H9 (cell line): ENCODE measurements around the gene CD58. TPM values are rescaled to one million over a fixed set of nuclear protein-coding genes. Genes with fewer than 3 reads are reported as not detected.
"Not testable (repeated sequence)": the region's sequence is repeated elsewhere in the genome, so short reads cannot be mapped to it uniquely, and the experiment has no call there.

Experiments
- DNase-seq: peaks from one replicate; pipeline ENCODE4 v3.0.0-alpha.2; 2017
- H2AFZ ChIP-seq: one replicate; pipeline ENCODE4 v1.6.1; 2013; ENCODE audit warnings: mild to moderate bottlenecking, low read length, control low read depth, moderate library complexity
- H2AK5ac ChIP-seq: 2 replicates; pipeline ENCODE4 v1.6.1; 2013; ENCODE audit warnings: low read length, control low read depth, mixed read lengths; ENCODE audit not compliant: insufficient read length
- H2BK120ac ChIP-seq: one replicate; pipeline ENCODE4 v1.6.1; 2013; ENCODE audit warnings: low read depth, mild to moderate bottlenecking, low read length, control low read depth, inconsistent platforms; ENCODE audit not compliant: poor library complexity, severe bottlenecking
- H2BK12ac ChIP-seq: 2 replicates; pipeline ENCODE4 v1.6.1; 2013; ENCODE audit warnings: low read length, control low read depth, mixed read lengths, low read depth; ENCODE audit not compliant: insufficient read length
- H2BK15ac ChIP-seq: 2 replicates; pipeline ENCODE4 v1.6.1; 2013; ENCODE audit warnings: low read depth, low read length, control low read depth
- H2BK20ac ChIP-seq: one replicate; pipeline ENCODE4 v1.6.1; 2013; ENCODE audit warnings: low read depth, mild to moderate bottlenecking, low read length, control low read depth, inconsistent platforms; ENCODE audit not compliant: poor library complexity, severe bottlenecking
- H2BK5ac ChIP-seq: 2 replicates; pipeline ENCODE4 v1.6.1; 2013; ENCODE audit warnings: low read length, control low read depth, mixed read lengths; ENCODE audit not compliant: insufficient read length
- H3K14ac ChIP-seq: 2 replicates; pipeline ENCODE4 v1.6.1; 2013; ENCODE audit warnings: low read length, control low read depth; ENCODE audit not compliant: insufficient read depth
- H3K18ac ChIP-seq: 2 replicates; pipeline ENCODE4 v1.6.1; 2013; ENCODE audit warnings: low read depth, mild to moderate bottlenecking, mixed read lengths, low read length, control low read depth; ENCODE audit not compliant: insufficient read length
- H3K23ac ChIP-seq: 2 replicates; pipeline ENCODE4 v1.6.1; 2013; ENCODE audit warnings: low read length, control low read depth, mixed read lengths, low read depth; ENCODE audit not compliant: insufficient read length
- H3K23me2 ChIP-seq: 2 replicates; pipeline ENCODE4 v1.6.1; 2013; ENCODE audit warnings: low read depth, mild to moderate bottlenecking, mixed read lengths, low read length, control low read depth; ENCODE audit not compliant: insufficient read length, poor library complexity, severe bottlenecking
- H3K27ac ChIP-seq: 2 replicates; pipeline ENCODE4 v1.5.1; 2013; ENCODE audit warnings: low read length, control low read depth, mixed read lengths, low read depth; ENCODE audit not compliant: insufficient read length
- H3K27me3 ChIP-seq: 2 replicates; pipeline ENCODE4 v1.6.1; 2013; ENCODE audit warnings: low read length, control low read depth, inconsistent platforms; ENCODE audit not compliant: insufficient read depth
- H3K4ac ChIP-seq: 2 replicates; pipeline ENCODE4 v1.6.1; 2013; ENCODE audit warnings: low read depth, mild to moderate bottlenecking, control low read depth, inconsistent platforms, low read length, moderate library complexity
- H3K4me1 ChIP-seq: 2 replicates; pipeline ENCODE4 v1.6.1; 2013; ENCODE audit warnings: low read length, control low read depth, inconsistent platforms; ENCODE audit not compliant: insufficient read depth
- H3K4me2 ChIP-seq: 2 replicates; pipeline ENCODE4 v1.6.1; 2013; ENCODE audit warnings: low read length, control low read depth, mixed read lengths; ENCODE audit not compliant: insufficient read length, insufficient read depth
- H3K56ac ChIP-seq: 2 replicates; pipeline ENCODE4 v1.6.1; 2013; ENCODE audit warnings: low read depth, mild to moderate bottlenecking, mixed read lengths, low read length, control low read depth; ENCODE audit not compliant: insufficient read length
- H3K79me1 ChIP-seq: 2 replicates; pipeline ENCODE4 v1.6.1; 2013; ENCODE audit warnings: low read depth, mild to moderate bottlenecking, moderate library complexity, low read length, control low read depth, inconsistent platforms; ENCODE audit not compliant: insufficient read depth, poor library complexity, severe bottlenecking
- H3K79me2 ChIP-seq: 2 replicates; pipeline ENCODE4 v1.6.1; 2013; ENCODE audit warnings: low read length, control low read depth, inconsistent platforms; ENCODE audit not compliant: insufficient read depth
- H3K9ac ChIP-seq: 2 replicates; pipeline ENCODE4 v1.6.1; 2013; ENCODE audit warnings: low read length, control low read depth, mixed read lengths; ENCODE audit not compliant: insufficient read length; ENCODE audit errors: extremely low read depth
- H3K9me3 ChIP-seq: one replicate; pipeline ENCODE4 v1.6.1; 2013; ENCODE audit warnings: low read depth, low read length, inconsistent platforms; ENCODE audit not compliant: control insufficient read depth
- H3T11ph ChIP-seq: one replicate; pipeline ENCODE4 v1.6.1; 2013; ENCODE audit warnings: mild to moderate bottlenecking, low read length, control low read depth, inconsistent platforms
- H4K20me1 ChIP-seq: one replicate; pipeline ENCODE4 v1.6.1; 2013; ENCODE audit not compliant: control insufficient read depth, insufficient read length, insufficient read depth
- H4K5ac ChIP-seq: 2 replicates; pipeline ENCODE4 v1.6.1; 2013; ENCODE audit warnings: low read depth, mild to moderate bottlenecking, mixed read lengths, low read length, control low read depth; ENCODE audit not compliant: insufficient read length
- H4K8ac ChIP-seq: replicated peaks from 2 replicates; pipeline ENCODE4 v1.6.1; 2013; ENCODE audit warnings: low read length, control low read depth, mixed read lengths, low read depth; ENCODE audit not compliant: insufficient read length
- H4K91ac ChIP-seq: 2 replicates; pipeline ENCODE4 v1.6.1; 2013; ENCODE audit warnings: low read depth, mild to moderate bottlenecking, moderate library complexity, mixed read lengths, low read length, control low read depth; ENCODE audit not compliant: insufficient read length
- H3K27ac Mint-ChIP-seq, 3 experiments: 2 replicates in 2 of 3; 3 replicates in 1 of 3; pipeline ENCODE4 v1.8.0; 2020 to 2021; ENCODE audit warnings: mixed read lengths in 3 of 3, mild to moderate bottlenecking in 1 of 3, moderate library complexity in 1 of 3
- H3K27me3 Mint-ChIP-seq: 2 replicates; pipeline ENCODE4 v1.8.0; 2021; ENCODE audit warnings: low read depth, mild to moderate bottlenecking, moderate library complexity, mixed read lengths
- H3K36me3 Mint-ChIP-seq, 3 experiments: 2 replicates in 2 of 3; 3 replicates in 1 of 3; pipeline ENCODE4 v1.8.0; 2020 to 2021; ENCODE audit warnings: low read depth in 3 of 3, mixed read lengths in 3 of 3; ENCODE audit not compliant: insufficient read depth in 1 of 3
- H3K4me1 Mint-ChIP-seq, 2 experiments: 2 replicates each; pipeline ENCODE4 v1.8.0; 2020; ENCODE audit warnings: mixed read lengths in 2 of 2
- H3K4me3 Mint-ChIP-seq, 2 experiments: 2 replicates in 1 of 2; 3 replicates in 1 of 2; pipeline ENCODE4 v1.8.0; 2020 to 2021; ENCODE audit warnings: mild to moderate bottlenecking in 2 of 2, mixed read lengths in 2 of 2, moderate library complexity in 1 of 2
- H3K9me3 Mint-ChIP-seq, 2 experiments: 2 replicates in 1 of 2; 3 replicates in 1 of 2; pipeline ENCODE4 v1.8.0; 2020; ENCODE audit warnings: mild to moderate bottlenecking in 2 of 2, mixed read lengths in 2 of 2, moderate library complexity in 1 of 2
- CTCF ChIP-seq: fragments of 200-600 bp; sonication (generic); conservative IDR thresholded peaks from 3 replicates; pipeline ENCODE4 v1.8.0; 2021; ENCODE audit warnings: antibody characterized with exemption, mild to moderate bottlenecking
- WGBS: extraction: QIAGEN DNeasy Blood & Tissue Kit; methylation state at CpG from one replicate; pipeline ENCODE4 v1.1.7; 2013; ENCODE audit warnings: missing lambda C conversion rate, low lambda C conversion rate, mixed read lengths; ENCODE audit not compliant: insufficient read length; ENCODE audit errors: extremely low coverage; 5-methylcytosine and 5-hydroxymethylcytosine counted together
- total RNA-seq: library from RNA; stranded (reverse); gene quantifications from 2 replicates; pipeline ENCODE4 v1.2.1, GENCODE V29; 2021

CD58 gene
- total RNA-seq, 1 experiment from 2014 or later: 4.3 TPM

DNA sequence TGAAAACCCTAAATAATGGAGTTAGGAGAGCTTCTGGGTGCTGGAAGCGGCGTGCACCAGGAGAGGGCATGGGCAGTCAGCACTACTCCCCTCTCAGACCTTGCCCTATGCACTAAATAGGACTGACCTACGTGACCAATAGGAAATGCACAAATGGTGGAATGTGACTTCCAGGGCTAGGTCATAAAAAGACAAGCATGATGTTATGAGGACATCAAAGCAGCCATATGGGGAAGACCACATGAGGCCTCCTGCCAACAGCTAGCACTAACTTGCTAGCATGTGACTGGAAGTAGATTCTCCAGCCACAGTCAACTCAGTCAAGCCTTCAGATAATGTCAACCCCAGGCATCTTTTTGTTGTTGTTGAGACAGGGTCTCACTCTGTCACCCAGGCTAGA is 49.6 kb upstream of the CD58 start:
- H3K56ac ChIP-seq, H3K27me3 Mint-ChIP-seq: not testable (repeated sequence)
- peaks cover 10 to 11% of the 10 kb centered on the region in 2 experiments for H3K9me3 Mint-ChIP-seq

DNA sequence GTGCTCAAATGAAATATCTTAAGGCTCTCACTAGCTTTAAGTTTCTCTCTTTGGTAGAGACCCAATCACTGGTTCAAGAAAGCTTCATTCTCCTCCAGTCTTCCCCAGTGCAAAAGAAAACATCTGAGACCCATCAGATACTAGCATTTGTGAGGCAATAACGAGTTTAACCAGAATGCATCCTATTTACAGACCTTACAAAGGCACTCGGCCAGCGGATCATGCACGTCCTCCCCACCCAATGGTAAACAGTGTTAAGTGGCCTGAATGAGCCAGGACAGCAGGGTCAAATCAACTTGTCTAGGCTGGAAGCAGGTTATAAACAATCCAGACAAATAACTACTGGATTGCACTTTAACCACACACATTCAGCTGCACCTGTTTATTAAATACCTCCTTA is 48.3 kb upstream of the CD58 start:
- not testable (repeated sequence) for H3K4me1 ChIP-seq, H2BK20ac ChIP-seq, H3K9me3 ChIP-seq, H2BK120ac ChIP-seq, H3K9ac ChIP-seq, H3K4me3 Mint-ChIP-seq, H2AFZ ChIP-seq, H3K4me2 ChIP-seq, DNase-seq, H3K14ac ChIP-seq, H3K27me3 Mint-ChIP-seq, H4K8ac ChIP-seq, H3K79me2 ChIP-seq, H3K27ac ChIP-seq, H3K4ac ChIP-seq, H3K18ac ChIP-seq, H3K23me2 ChIP-seq, H2BK15ac ChIP-seq, H2AK5ac ChIP-seq, H3K27me3 ChIP-seq, H4K91ac ChIP-seq, H3K56ac ChIP-seq, H3K23ac ChIP-seq, H3K79me1 ChIP-seq, H2BK12ac ChIP-seq, H2BK5ac ChIP-seq, H3T11ph ChIP-seq, H4K20me1 ChIP-seq, H4K5ac ChIP-seq
- Mint-ChIP-seq H3K36me3 (peaks cover 6 to 14% (median 9%) of the 10 kb centered on the region in 3 experiments), H3K27ac (peak overlapping the region in 1 of 3 experiments; percentile 14; a peak in 1 of 7 replicates), H3K9me3 (peaks cover 10 to 11% of the 10 kb centered on the region in 2 experiments), H3K4me1 (peaks cover 33 to 34% of the 10 kb centered on the region in 2 experiments)
- WGBS: no CpG with 5 or more reads among the region's 4 CpGs

More for the DNA sequence above, 49.6 kb upstream of the CD58 start:
- WGBS: no CpG with 5 or more reads among the region's 3 CpGs
- Mint-ChIP-seq H3K27ac (peak overlapping the region in 2 of 3 experiments; percentile 65 to 91; a peak in 3 of 7 replicates), H3K36me3 (peaks cover 6 to 12% (median 9%) of the 10 kb centered on the region in 3 experiments), H3K4me1 (peaks cover 26 to 34% of the 10 kb centered on the region in 2 experiments)
- H3K4me3 Mint-ChIP-seq, H2AK5ac ChIP-seq, DNase-seq, H3K18ac ChIP-seq, H2BK5ac ChIP-seq, H3K14ac ChIP-seq, H3K27ac ChIP-seq, H4K5ac ChIP-seq, H4K91ac ChIP-seq, H2AFZ ChIP-seq, H3K4ac ChIP-seq, H3K23ac ChIP-seq, H2BK20ac ChIP-seq, H3K9ac ChIP-seq, H3K4me2 ChIP-seq, H3K23me2 ChIP-seq, H2BK15ac ChIP-seq, H3K79me2 ChIP-seq, H3K79me1 ChIP-seq, H4K8ac ChIP-seq, H3K27me3 ChIP-seq, H3T11ph ChIP-seq, H2BK120ac ChIP-seq, H4K20me1 ChIP-seq, H3K9me3 ChIP-seq, H3K4me1 ChIP-seq, H2BK12ac ChIP-seq: not testable (repeated sequence)
- TF ChIP-seq CTCF: 0 out of 3 replicates have a peak, but pooled peaks have one; percentile 9
